OCI-LY3 (cell line): ENCODE measurements around the gene CLMN.

ENCODE experiments used
- CTCF ChIP-seq: fragments of 200-600, 300-600 bp; sonication (generic); IDR thresholded peaks from 2 replicates; pipeline ENCODE4 v1.5.1; 2014; ENCODE audit warnings: antibody characterized with exemption, low read length, low read depth
- EZH2phosphoT487 ChIP-seq: fragments of 200-600 bp; shearing (Covaris generic); IDR thresholded peaks from 2 replicates; pipeline ENCODE4 v1.6.1; 2018; ENCODE audit warnings: antibody characterized with exemption, mixed run types, low read depth

- TF ChIP-seq CTCF (no peak), EZH2phosphoT487 (no peak)
These were observed 121.4 kb downstream of the CLMN start for GRCh38 chr14:95198320-95198719.
